NCI-H187 treated with DMSO at 0.1 percent for 48 hours (cell line): ENCODE measurements around the gene GABRD.

ENCODE experiments used
- DNase-seq: peaks from one replicate; lab custom pipeline; 2025; lab: John Stamatoyannopoulos, UW

GABRD gene

DNA sequence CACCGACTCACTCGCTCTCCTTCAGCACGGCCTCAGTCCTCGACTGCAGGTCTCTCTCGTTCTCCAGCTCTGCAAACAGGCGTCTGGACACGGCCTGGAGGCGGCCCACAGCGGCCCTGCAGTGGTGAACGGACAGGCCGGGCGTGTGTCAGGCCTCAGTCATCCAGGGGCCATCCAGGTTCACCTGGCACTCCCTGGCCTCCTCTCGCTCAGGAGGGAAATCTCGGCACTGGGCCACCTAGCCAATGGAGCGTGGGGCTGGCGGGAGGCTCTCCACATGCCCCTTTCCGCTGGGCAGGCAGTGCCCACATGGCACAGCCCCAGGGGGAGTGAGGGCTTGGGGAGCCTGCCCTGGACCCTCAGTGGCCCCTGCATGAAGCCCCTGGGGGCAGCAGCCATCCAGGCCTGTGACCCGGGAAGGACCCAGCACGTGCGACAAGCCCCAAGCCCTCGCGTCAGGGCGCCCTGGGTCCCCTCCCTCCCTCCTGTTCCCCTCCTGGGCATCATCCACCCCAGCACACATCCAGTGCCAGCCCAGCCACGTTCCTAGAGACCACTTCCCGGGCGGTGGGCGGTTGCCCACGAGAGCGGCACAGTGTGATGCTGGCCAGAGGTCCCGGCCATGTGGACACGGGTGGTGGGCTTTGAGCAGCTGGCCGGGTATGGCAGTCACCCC is 33.6 kb upstream of the GABRD start:
- no peak for DNase-seq

DNA sequence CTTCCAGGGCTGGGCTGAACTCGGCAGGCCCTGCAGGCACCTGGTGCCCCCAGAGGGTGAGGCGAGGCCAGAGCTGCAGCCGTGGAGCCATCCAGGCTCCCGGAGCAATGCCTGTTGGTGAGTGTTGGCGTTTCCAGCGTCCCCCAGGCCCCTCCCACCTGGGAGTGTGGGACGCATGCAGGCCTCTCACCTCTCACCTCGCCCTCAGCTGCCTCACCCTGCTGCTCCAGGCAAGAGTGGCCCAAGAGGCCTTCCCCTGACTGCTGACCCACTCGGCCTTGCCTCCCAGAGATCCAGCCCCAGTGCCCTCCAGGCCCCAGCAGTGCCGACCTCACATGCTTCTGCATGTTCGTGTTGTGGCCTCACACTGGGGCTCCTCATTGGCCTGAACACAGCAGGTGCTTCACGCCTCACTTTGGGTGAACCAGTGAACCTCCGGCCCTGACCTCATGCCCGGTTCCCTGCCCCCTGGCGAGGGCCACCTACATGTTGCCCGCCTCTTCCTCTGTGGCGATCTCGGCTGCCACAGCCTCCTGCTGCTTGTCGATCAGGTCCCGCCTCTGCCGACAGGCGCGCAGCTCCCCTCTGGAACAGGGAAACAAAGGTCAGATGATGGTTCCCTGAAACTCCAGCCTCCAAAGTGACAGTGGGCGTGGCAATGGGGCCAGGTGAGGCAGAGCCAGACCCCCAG is 32.5 kb upstream of the GABRD start:
- DNase-seq = no peak

DNA sequence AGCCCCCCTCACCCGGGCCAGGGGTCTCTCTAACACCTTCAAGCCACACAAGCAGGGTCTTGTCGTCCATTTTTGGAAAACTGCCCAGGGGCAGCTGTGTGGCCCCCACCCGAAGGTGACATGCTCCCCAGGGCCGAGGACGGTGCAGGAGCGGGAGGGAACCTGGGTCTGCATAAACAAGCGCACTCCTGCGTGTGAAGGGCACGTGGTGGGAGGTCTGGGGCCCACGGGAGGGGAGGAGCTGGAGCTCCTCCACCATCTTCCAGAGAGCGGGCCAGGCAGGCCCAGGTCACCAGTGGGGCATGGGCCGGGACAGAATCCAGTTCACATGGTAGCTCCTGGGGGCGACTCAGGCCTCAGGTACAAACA is 32.0 kb upstream of the GABRD start:
- no peak for DNase-seq

DNA sequence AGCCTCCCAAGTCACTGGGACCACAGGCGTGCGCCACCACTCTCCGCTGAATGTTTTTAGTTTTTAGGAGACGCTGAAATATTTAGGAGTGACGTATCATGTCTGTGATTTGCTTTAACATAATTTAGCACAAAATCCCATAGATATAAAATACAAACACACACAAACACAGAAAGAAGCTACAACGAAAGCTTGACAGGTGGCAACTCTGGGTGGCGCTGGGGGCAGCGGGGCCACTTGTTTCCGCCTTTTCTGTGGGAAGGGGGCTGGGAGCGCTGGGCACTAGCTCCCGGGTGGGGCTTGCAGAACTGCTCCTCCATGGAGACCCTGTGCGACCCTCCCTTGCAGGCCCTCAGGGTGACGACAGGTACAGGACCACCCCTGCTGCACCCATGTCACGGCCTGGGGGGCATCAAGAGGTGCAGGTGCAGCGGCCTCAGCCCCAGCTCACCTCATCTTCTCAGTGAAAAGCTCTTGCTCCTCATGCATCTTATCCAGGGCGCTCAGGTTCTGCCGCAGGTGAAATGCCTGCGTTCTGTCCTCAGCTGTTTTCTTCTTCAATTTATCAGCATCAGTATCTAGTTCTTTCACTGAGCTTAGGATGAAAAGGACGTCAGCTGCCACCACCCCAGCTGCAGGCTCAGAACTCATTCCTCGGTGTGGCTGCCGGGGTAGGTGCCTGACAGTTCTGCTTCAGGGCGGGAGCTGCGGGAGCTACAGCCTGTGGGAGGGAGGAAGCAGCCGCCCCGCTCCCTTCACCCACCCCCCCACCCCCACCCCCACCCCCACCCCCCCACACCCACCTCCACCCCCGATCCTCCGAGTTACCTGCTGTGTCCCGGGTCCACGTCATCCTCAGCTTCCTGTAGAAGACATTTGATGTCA is 30.8 kb upstream of the GABRD start:
- DNase-seq = no peak

DNA sequence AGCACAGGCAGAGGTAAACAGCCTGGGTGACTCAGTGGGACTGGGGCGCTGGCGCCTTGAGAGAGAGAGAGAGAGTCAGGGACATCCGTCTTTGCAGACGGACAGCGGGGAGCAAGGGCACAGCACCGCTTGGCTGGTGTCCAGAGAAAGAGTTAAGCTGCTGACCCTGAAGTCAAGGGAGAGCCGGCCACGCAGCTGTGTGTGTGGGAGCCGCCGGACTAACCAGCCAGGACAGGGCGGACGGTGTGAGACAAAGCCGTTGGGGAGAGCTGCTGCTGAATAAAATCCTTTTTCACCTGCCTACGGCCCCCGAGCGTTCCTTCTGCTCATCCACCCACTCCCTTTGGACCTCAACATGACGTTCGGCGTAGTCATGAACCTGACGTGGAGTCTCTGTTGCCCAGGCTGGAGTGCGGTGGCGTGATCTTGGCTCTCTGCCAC is 30.0 kb upstream of the GABRD start:
- no peak for DNase-seq

DNA sequence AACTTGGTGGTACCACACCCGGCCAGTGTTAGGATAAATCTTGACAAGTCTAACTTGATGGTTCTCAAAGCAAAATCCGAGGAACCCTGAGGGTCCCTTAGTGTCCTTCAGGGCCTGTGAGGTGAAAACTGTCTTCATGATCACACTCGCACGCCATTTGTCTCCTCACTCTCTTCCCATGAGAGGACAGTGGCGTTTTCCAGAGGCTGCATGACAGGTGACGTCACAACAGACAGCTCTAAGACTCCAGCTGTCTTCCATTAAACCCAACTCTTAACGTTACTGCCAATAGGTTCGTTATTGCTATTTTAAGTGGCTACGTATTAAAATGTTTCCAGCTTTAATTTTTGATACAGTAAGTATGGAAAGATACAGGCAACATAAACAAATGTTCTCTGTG is 29.4 kb upstream of the GABRD start:
- no peak for DNase-seq

DNA sequence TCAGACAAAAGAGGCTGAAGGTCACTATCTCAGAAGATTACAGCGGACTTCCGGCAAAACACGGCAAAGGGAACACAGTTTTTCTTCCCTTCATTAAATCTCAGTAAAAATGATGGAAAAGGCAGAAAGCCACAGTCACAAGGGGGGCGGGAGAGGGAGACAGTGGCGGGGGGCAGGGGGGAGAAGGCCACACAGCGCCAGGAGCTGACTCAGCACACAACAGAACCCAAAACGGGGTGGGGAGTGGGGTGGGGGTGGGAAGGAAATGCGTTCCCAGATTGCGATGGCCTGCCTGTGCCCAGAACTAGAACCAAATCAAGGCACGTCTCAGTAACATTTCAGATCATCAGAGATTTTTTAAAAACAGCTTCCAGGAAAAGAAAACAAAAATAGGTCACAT is 28.9 kb upstream of the GABRD start:
- no peak for DNase-seq

DNA sequence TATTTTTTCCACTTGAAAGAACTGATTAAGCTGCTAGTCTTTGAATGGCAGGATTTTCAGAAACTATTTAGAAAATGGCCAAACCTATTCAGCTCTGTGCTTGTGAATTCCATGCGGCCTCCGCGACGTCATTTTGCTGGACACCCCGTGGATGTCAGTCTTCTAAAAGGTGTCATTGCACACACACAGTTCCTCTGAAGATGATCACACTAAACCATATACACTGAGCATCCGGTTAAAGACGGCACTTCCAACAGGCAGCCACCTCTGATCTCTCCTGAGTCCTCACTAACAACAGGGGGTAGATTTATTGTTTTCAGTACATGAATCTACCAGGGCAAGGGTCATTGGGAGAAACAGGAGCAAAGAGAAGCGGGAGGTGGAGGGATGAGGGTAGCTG is 24.6 kb upstream of the GABRD start:
- no peak for DNase-seq

DNA sequence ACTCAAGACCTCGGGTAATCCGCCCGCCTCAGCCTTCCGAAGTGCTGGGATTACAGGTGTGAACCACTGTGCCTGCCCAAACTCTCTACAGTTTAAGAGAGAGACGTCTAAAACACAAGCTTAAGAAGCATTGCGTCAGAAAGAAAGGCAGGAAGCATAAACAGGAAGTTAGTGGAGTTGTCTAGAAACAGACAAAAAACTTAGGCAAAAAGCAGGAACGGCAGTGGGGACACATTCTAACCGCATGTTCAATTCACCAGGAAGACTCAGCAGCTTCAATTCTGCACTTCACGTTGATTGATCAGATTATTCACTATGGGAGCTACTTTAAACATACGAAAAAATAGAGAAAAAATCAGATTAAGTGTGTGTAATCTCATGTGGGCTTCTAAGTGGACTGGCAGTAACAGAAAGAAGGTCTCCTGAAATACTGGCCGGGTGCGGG is 22.9 kb upstream of the GABRD start:
- no peak for DNase-seq

DNA sequence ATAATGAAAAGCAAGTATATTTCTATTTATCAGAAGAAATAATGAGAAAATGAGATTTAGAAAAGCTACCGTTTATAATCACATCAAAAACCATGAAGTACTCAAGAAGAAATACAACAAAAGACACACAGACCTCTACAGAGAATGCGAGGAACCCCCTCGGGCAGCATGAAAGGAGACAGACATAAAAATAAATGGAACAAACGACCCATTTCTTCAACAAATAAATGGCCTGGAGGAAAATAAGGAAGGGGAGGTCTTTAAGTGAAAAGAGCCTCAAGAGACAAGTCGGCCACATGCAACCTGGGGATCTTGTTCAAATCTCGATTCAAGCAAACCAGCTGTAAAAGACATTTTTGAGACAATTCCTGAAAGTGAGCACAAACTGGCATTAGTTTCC is 21.6 kb upstream of the GABRD start:
- DNase-seq = no peak

DNA sequence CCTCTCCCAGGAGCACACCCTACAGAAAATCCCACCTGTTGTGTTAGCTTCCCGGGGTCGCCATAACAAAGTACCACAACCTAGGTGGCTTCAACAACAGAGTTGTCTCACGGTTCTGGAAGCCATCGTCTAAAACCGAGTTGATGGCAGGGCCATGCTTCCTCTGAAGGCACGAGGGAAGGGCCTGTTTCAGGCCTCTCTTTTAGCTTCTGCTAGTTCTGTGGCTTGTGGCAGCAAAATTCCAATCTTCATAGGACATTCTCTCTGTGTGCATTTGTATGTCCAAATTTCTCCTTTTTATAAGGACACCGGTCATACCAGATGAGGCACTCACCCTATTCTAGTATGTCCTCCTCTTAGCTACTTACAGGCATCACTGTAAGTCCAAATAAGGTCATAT is 18.7 kb upstream of the GABRD start:
- DNase-seq = no peak

DNA sequence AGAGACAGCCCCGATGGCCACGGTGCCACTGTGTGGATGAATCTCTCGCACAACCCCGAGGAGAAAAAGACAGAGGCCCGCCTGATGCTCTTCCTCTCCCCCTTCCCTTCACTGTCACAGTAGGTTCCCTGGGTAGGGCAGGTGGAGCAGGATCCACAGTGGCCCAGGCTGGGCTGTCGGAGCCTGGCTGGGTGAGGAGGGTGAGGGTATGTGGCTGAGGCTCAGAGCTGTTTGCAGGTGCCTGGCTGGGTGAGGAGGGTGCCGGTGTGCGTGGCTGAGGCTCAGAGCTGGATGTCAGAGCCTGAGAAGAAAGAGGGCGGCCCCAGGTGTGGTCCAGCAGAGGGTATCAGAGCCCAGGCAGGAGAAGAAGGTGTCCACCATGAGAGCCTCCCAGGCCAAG is 18.3 kb upstream of the GABRD start:
- DNase-seq = no peak

DNA sequence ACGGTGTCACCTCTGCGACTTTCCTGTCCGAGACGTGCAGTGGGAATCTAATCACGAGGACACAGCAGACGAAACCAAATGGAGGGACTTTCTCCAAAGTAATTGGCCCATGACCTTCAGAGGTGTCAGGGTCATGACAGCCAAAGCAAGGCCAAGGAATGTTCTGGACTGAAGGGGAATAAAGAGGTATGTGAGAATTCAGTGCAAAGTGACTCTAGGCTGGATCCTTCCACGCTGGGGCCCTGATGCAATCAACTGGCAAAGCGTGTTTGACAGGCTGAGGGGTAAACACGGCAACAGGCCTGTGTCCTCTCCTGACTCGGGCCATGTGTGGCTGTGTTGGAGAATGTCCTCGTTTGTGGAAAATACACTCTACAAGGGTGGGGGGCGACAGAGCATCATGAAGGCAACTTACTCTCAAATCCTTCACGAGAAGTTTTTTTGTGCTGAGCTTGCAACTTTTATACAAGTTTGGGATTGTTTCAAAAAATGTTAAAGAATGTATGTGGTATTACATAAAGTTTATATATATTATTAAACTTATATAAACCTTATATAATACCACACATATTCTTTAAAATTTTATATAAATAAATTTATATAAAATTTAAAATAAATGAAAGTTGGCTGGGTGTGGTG is 17.3 kb upstream of the GABRD start:
- DNase-seq = no peak

DNA sequence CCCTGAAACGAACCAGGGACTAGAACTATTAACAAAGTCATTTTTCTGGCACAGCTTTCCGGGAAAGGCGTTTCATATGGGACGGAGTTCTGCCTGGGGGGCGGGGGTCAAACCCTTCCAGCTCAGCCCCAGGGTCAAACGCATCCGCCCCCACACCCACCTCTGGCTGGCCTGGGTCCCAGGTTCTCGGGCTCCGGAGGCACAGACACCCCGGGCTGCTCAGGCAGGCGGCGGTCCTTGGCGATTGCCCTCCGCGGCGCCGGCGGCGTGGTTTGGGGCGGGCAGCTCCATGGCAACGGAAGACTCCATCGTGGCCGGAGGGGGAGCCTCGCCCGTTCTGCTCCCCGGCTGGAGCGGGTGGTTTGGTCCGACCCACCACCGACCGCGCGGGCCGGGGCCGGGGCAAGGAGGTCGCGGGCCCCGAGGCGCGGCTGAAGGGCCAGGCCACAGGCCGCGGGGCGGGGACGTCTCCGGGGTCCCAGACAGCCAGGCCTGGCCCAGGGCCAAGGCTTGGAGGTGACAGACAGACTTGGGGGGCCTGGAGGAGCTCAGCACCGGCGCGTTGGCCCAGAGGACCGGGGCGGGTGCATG is 15.5 kb upstream of the GABRD start, which contains the start of gene CFAP74:
TSS of gene CFAP74 (minus strand) at position 246 of the 591 bp plus-strand sequence. CDS start 12,830 bp downstream, outside the sequence.
- no peak for DNase-seq

DNA sequence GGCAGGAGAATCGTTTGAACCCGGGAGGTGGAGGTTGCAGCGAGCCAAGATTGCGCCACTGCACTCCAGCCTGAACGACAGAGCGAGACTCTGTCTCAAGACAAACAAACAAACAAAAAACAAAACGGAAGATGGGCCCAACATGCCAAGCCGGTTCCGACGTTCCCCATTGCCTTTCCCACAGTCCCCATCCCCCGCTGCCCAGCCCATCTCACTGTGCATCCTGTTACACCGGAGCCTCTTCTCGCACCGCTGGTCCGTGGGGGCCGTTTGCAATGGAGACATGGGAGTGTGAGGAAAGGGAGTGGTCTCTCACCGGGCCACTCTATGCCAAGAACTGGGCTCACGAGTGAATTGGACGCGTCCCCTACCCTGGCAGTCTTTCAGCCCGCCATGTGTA is 14.3 kb upstream of the GABRD start:
- DNase-seq = no peak

DNA sequence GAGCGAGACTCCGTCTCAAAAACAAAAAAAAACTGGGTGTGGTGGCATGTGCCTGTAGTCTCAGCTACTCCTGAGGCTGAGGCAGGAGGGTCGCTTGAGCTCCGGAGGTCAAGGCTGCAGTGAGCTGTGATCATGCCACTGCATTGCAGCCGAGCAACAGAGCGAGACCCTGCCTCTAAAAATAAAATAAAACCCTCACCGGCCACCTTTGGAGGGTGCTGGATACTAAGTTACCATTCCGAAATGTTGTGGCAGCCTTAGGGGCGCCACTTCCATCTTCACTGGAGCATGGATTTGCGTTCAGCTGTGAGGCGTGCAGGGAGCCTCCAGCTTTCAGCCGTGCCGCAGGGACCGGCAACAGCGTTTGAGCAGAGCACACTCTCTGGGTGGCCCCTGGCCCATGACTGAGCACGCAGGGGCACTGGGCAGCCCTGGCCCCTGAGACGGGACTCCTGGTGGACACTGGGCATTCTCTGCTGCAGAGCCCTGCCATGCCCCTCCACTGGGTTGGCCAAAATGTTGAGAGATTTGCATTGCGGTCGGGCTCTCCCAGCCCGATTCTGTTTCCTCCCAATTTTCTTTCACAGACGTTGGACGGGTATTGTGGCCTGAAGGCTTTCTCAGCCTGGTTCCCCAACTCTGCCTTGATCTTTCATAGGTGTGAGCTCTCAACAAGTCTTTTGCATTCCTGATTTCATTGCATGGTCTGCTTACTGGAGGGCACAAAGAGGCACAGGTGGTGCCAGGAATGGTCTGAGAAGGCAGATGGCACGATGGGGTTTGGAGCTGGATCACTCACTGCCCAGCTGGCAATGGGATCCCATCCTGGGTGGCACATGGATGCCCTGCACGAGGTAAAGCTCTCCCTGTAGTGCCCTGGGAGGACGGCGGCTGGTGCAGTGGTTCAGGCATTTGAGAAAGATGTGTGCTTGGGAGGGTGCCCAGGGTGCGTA is 9.8 kb upstream of the GABRD start:
- DNase-seq = no peak

DNA sequence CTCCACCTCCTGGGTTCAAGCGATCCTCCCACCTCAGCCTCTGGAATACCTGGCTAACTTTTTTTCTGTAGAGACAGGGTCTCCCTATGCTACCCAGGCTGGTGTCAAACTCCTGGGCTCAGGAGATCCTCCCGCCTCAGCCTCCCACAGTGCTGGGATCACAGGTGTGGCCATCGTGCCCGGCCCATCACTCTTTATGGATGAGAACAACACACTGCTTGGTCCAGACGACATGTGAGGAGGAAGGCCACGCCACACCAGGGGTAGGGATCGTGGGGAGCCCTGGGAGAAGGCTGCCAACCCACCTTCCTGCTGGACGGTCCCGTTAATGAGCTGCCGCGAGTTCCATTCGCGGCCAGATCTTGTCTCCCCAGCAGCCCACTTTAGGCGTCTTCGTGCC is 5.0 kb upstream of the GABRD start:
- no peak for DNase-seq

DNA sequence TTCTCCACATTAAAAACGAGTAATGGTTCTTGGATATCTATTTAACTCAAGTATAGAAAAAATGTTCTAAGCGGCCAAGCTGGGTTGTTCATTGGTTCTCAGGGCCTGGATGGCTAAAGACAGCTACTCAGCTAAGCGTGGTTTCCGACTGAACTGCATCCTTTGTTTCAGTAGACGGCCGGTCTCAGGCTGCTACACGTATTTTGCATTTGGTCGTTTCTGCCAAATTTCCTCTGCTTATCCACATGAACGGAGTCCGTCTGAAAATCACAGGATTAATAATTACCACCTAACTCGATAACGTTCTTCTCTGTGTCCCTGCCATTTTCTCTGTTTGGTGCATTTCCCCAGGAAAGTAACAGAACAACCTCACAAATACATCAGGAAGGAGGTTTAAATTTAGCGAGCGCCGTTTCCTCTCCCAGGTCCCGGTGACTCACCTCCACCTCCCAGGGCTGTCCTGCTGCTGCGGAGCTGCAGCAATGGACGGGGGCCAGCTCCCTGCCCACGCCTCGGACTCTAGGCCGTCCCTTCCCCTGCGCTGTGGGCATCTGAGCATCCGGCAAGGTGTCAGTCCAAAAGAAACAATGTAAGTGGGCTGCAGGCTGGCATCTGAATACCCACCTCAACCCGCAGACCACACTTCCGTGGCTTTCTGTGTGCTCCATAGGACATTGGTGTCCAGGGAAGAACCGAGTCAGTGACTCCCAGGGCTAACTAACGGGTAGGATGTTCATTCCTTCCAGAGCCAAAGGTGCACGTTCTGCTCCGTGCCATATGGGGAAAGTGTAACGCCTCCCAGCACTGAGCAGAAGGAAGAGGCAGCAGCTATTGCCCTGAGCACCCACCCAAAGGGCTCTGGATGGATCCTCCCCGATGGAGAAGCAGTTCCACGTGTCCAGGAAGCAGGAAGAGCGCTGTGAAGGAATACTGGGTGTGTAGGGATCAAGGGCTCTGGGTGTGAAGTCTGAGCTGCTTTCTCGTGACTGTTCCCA is 4.1 kb upstream of the GABRD start:
- no peak for DNase-seq

DNA sequence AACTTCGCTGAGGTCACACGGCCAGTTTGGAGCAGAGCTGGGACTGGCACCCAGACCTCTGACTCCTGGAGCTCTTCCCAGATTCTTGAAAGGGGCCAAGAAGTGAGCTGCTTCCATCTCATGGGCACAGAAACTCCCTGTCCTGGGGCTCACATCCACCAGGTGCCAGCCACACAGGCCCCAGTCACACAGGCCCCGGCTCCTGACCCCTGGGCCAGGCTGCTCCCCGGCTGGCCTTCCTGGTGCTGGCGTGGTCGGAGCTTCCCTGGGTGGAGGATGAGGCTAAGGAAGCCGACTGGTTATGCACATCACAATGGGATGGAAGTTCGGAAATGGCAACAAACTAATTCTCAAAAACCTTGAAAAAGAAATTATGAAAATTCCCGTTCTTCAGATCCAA is 3.0 kb upstream of the GABRD start:
- DNase-seq = no peak
